ENCODE results near the gene DPYD.

Gene DPYD

GRCh38 chr1:97337250-97338030, 583.4 kb downstream of the DPYD start:
- TF ChIP-seq EZH2 (optimal IDR thresholded peaks at IDR 0.05; ENCODE audit: low read depth, low read length), result no peak
- no peak for TF ChIP-seq EZH2phosphoT487 (IDR thresholded peaks at IDR 0.05; ENCODE audit: low read length)
- no peak for TF ChIP-seq CTCF (IDR thresholded peaks at IDR 0.05; ENCODE audit: low read length)
- Histone ChIP-seq H3K36me3 (replicated peaks; ENCODE audit: insufficient read depth, low read length) (no peaks in the 10 kb centered on the region), H3F3A (ENCODE audit: insufficient read depth, low read length) (no peaks in the 10 kb centered on the region), H2AFZ (ENCODE audit: low read length) (no peak overlapping the region), H3K9ac (ENCODE audit: low read length) (no peak overlapping the region), H3K9me3 (replicated peaks; ENCODE audit: insufficient read depth, low read length) (no peaks in the 10 kb centered on the region), H3K4me1 (ENCODE audit: low read length) (no peaks in the 10 kb centered on the region), H3K9me2 (replicated peaks; ENCODE audit: insufficient read depth, low read length) (no peaks in the 10 kb centered on the region), H3K4me2 (ENCODE audit: low read depth, low read length) (no peak overlapping the region), H3K4me3 (ENCODE audit: low read length) (no peak overlapping the region), H4K20me1 (ENCODE audit: insufficient read depth, low read length) (no peaks in the 10 kb centered on the region), H3K27ac (ENCODE audit: low read length) (no peak overlapping the region), H3K27me3 (replicated peaks; ENCODE audit: insufficient read depth, low read length) (no peaks in the 10 kb centered on the region), H3K79me2 (ENCODE audit: low read length) (no peaks in the 10 kb centered on the region)
- no peak for DNase-seq

DNA sequence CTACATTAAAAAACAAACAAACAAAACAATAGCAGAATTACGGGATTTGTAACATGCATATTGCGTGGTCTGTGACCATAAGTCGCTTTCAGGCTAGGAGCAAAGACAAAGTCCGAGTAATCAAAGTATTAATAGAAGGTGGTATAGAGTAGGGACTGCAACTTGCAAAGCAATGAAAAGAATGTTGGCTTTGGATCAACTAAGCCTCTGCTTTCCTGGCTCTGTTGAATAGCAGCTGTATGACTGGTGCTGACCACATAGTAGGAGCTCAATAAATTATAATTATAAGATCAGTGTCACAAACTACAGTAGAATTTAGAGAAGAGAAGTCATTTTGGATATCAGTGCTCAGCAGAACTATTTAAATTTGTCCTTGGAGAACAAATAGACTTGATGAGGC, 586.4 kb downstream of the DPYD start:
- Histone ChIP-seq H3K9me2 (replicated peaks; ENCODE audit: insufficient read depth, low read length) (no peaks in the 10 kb centered on the region), H3K9me3 (replicated peaks; ENCODE audit: insufficient read depth, low read length) (no peaks in the 10 kb centered on the region), H3K4me1 (ENCODE audit: low read length) (no peaks in the 10 kb centered on the region), H3K4me3 (ENCODE audit: low read length) (no peak overlapping the region), H3K79me2 (ENCODE audit: low read length) (no peaks in the 10 kb centered on the region), H3K9ac (ENCODE audit: low read length) (no peak overlapping the region), H3K27ac (ENCODE audit: low read length) (no peak overlapping the region), H3K36me3 (replicated peaks; ENCODE audit: insufficient read depth, low read length) (no peaks in the 10 kb centered on the region), H2AFZ (ENCODE audit: low read length) (no peak overlapping the region), H3F3A (ENCODE audit: insufficient read depth, low read length) (no peaks in the 10 kb centered on the region), H4K20me1 (ENCODE audit: insufficient read depth, low read length) (no peaks in the 10 kb centered on the region), H3K27me3 (replicated peaks; ENCODE audit: insufficient read depth, low read length) (no peaks in the 10 kb centered on the region), H3K4me2 (ENCODE audit: low read depth, low read length) (no peak overlapping the region)
- no peak for TF ChIP-seq EZH2 (optimal IDR thresholded peaks at IDR 0.05; ENCODE audit: low read depth, low read length)
- no peak for TF ChIP-seq CTCF (IDR thresholded peaks at IDR 0.05; ENCODE audit: low read length)
- no peak for TF ChIP-seq EZH2phosphoT487 (IDR thresholded peaks at IDR 0.05; ENCODE audit: low read length)
- no peak for DNase-seq

GRCh38 chr1:97332716-97333115, 588.1 kb downstream of the DPYD start:
- TF ChIP-seq CTCF (IDR thresholded peaks at IDR 0.05; ENCODE audit: low read length), result no peak
- TF ChIP-seq EZH2 (optimal IDR thresholded peaks at IDR 0.05; ENCODE audit: low read depth, low read length), result no peak
- no peak for TF ChIP-seq EZH2phosphoT487 (IDR thresholded peaks at IDR 0.05; ENCODE audit: low read length)
- Histone ChIP-seq H3K79me2 (ENCODE audit: low read length) (no peaks in the 10 kb centered on the region), H3K4me1 (ENCODE audit: low read length) (no peaks in the 10 kb centered on the region), H3K9me3 (replicated peaks; ENCODE audit: insufficient read depth, low read length) (no peaks in the 10 kb centered on the region), H3K4me2 (ENCODE audit: low read depth, low read length) (no peak overlapping the region), H3K9ac (ENCODE audit: low read length) (no peak overlapping the region), H4K20me1 (ENCODE audit: insufficient read depth, low read length) (no peaks in the 10 kb centered on the region), H2AFZ (ENCODE audit: low read length) (no peak overlapping the region), H3K27ac (ENCODE audit: low read length) (no peak overlapping the region), H3F3A (ENCODE audit: insufficient read depth, low read length) (no peaks in the 10 kb centered on the region), H3K4me3 (ENCODE audit: low read length) (no peak overlapping the region), H3K27me3 (replicated peaks; ENCODE audit: insufficient read depth, low read length) (no peaks in the 10 kb centered on the region), H3K36me3 (replicated peaks; ENCODE audit: insufficient read depth, low read length) (no peaks in the 10 kb centered on the region), H3K9me2 (replicated peaks; ENCODE audit: insufficient read depth, low read length) (no peaks in the 10 kb centered on the region)
- no peak for DNase-seq
